AG10803 (cell line): ENCODE data around the gene RAC3.

Experiments used
- DNase-seq: peaks from one replicate; pipeline ENCODE4 v3.0.0; 2010; ENCODE audit warnings: low read depth
- H3K4me3 ChIP-seq: 2 replicates; pipeline ENCODE4 v1.5.1; 2011; ENCODE audit warnings: mild to moderate bottlenecking, low read length, control low read depth
- TF ChIP-seq, protein P1 (sequence below): conservative IDR thresholded peaks from 2 replicates; pipeline ENCODE4 v1.5.1; 2011; ENCODE audit warnings: mild to moderate bottlenecking, low read length, control low read depth, inconsistent platforms

RAC3 gene

DNA sequence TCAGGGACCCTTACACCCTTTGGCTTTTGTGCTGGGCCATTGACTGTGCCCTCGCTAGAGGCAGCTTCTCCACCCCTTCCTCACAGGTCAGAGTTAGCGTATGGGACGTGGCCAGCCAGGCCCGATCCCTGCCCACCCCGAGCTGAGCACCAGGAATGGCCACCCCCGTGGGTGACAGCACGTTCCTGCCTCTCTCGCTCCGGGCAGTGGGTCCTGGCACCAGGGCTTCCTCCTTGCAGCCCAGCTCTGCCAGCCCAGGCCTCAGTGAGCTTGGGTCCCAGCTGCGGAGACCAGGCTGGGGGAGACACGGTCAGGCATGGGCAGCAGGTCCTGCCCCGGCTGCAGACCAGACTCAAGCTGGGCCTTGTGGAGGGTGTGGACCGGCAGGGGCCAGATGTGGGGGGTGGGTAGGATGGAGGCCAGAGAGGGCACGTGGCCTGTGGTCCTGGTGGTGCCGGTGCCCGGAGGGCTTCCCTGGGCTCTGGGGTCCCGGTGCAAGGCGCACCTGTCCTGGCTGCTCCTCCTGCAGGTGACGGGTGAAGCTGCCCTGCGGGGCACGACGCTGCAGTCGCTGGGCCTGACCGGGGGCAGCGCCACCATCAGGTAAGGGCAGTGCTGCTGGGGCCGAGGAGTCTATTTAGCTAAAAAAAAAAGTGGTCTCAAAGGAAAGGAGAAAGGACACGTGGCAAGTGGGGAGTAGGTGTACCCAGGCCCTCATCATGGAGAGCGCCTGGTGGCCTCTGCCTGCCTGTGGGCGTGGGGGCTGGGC, 35.8 kb upstream of the RAC3 start:
- TF ChIP-seq, protein P1, sequence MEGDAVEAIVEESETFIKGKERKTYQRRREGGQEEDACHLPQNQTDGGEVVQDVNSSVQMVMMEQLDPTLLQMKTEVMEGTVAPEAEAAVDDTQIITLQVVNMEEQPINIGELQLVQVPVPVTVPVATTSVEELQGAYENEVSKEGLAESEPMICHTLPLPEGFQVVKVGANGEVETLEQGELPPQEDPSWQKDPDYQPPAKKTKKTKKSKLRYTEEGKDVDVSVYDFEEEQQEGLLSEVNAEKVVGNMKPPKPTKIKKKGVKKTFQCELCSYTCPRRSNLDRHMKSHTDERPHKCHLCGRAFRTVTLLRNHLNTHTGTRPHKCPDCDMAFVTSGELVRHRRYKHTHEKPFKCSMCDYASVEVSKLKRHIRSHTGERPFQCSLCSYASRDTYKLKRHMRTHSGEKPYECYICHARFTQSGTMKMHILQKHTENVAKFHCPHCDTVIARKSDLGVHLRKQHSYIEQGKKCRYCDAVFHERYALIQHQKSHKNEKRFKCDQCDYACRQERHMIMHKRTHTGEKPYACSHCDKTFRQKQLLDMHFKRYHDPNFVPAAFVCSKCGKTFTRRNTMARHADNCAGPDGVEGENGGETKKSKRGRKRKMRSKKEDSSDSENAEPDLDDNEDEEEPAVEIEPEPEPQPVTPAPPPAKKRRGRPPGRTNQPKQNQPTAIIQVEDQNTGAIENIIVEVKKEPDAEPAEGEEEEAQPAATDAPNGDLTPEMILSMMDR, result no peak
- no peak for DNase-seq
- H3K4me3 ChIP-seq, result no peak overlapping the region

DNA sequence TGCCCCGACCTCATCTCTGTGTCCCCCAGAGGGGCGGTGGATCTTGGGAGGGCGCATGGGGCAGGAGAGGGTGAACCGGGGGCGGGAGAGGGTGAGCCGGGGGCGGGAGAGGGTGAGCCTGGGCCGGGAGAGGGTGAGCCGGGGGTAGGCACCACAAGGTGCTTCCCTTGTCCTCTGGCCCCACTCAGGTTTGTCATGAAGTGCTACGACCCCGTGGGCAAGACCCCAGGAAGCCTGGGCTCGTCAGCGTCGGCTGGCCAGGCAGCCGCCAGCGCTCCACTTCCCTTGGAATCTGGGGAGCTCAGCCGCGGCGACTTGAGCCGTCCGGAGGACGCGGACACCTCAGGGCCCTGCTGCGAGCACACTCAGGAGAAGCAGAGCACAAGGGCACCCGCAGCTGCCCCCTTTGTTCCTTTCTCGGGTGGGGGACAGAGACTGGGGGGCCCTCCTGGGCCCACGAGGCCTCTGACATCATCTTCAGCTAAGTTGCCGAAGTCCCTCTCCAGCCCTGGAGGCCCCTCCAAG, 35.2 kb upstream of the RAC3 start:
- DNase-seq, result no peak
- no peak overlapping the region for H3K4me3 ChIP-seq
- TF ChIP-seq, protein P1, result no peak

DNA sequence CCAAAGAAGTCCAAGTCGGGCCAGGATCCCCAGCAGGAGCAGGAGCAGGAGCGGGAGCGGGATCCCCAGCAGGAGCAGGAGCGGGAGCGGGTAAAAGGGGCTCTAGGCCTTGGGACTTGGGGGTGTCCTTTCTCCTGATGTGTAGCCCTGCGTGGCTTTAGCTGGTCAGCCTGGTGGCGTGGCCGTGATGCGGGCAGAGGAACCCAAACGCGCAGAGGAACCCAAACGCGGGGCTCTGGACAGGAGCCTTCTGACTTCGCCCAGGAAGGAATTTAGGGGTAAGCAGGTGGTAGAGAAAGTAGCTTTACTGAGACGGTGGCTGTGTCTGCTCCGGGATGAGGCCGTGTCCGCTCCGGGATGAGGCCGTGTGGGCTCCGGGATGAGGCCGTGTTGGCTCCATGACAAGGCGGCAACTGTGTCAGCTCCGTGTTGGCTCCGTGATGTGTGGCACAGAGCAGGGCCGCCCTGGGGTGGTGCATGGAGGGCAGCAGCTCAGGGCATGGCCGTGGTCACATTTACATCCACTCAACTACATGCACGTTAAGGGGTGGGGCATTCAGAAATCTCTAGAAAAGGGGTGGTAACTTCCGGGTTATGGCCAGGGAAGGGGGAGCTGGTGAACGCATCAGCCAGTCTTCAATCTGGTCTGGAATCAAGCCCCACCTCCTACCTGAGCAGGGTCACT, 34.6 kb upstream of the RAC3 start:
- TF ChIP-seq, protein P1, result no peak
- no peak overlapping the region for H3K4me3 ChIP-seq
- no peak for DNase-seq

DNA sequence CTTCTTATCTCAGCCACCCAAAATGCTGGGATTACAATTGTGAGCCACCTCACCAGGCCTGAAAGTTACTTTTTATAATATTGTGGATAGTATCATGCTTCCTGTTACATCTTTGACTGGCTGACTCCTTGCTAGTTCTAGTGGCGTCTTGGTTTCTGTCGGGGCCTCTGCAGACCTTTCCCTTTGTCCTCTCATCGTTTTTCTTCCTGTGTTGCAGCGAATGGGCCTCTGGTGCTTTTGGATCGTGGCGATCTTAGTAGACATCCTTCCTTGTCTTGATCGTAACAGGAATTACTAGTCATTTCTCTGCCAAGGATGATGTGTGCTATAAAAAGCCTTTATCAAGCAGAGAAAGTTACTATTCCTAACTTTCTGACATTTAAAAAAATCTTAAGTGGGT, 33.3 kb upstream of the RAC3 start:
- TF ChIP-seq, protein P1, result no peak
- no peak overlapping the region for H3K4me3 ChIP-seq
- no peak for DNase-seq

DNA sequence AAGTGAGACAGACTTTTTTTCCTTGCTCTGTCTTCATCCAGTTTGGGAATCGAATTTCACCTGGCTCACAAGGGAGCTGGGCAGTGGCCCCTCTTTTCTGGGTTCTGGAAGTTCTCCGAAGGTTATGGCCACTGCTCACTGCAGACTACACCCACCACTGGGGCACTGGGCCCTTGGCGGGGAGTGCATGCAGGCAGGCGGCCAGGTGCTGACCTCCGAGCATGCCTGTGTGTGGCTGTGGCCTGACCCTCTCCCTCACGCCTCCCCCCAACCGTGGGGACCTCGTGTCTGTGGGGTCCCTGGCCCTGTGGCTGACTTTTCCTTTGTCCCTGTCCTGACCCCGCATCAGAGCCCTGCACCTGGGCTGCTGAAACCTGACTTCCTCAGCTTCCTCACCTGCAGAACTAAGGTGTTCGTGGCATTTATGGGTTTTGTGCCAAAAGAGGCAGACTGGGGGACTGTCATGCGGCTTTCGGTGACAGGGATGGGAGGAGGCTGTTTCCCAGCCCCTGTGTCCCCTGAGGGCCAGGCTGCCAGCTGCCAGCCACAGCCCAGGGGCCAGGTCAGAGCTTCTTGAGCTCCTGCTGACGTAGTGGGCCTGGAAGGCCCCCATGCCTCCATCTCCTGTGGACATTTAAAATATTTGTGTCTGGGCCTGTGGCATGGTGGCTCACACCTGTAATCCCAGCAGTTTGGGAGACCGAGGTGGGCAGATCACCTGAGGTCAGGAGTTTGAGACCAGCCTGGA, 32.6 kb upstream of the RAC3 start:
- TF ChIP-seq, protein P1, result no peak
- no peak overlapping the region for H3K4me3 ChIP-seq
- no peak for DNase-seq

DNA sequence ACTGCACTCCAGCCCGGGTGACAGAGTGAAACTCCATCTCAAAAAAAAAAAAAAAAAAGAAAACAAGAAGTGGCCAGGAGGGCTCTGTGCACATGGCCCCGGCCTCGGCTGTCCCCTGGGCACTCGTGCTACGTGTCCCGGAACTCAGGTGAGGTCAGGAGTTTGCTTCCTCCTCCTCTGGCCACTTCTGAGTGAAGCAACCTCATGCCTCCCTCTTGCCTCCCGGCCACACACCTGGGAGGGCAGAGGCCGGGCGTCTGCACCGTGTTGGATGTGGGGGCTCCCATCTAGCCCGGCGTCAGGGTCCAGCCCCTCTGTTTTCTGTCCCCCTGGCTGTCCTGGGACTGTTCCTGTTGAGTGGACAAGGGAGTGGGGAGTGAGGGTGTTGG, 31.9 kb upstream of the RAC3 start:
- no peak overlapping the region for H3K4me3 ChIP-seq
- DNase-seq, result no peak
- TF ChIP-seq, protein P1, result no peak
